ENCODE measurements around the gene ELK3. TPM values are rescaled to one million over a fixed set of nuclear protein-coding genes. Genes with fewer than 3 reads are reported as not detected.

Gene ELK3
- total and polyA plus RNA-seq, 12 donors: 6.6 to 33.6 (median 18.7) TPM

GRCh38 chr12:96265400-96265799 lies 71.2 kb downstream of the ELK3 start:
- no peak for TF ChIP-seq POLR2A (IDR thresholded peaks at IDR 0.05)
- no peak for TF ChIP-seq CTCF (IDR thresholded peaks at IDR 0.05)
- 97 to 99% (median 98%) methylated on average over 2 of the region's 2 CpGs for WGBS, 4 donors
- Histone ChIP-seq H3K27ac (no peak overlapping the region), H3K4me3 (no peak overlapping the region), H3K4me1 (replicated peaks in 1 of 2) (peaks cover 0 to 4% of the 10 kb centered on the region in 2 donors), H3K27me3 (no peaks in the 10 kb centered on the region), H3K9me3 (replicated peaks in 1 of 3) (no peaks in the 10 kb centered on the region), H3K36me3 (replicated peaks in 1 of 2) (no peaks in the 10 kb centered on the region)
- no peak for DNase-seq
- intact Hi-C loops (cut with DNase I): no loop called here

- no peaks in the 10 kb centered on the region for H3K9me3 ChIP-seq (replicated peaks in 1 of 3)
- no peak overlapping the region for H3K27ac ChIP-seq
- intact Hi-C loops (cut with DNase I): no loop called here
- H3K4me1 ChIP-seq (replicated peaks in 1 of 2): peaks cover 0 to 4% of the 10 kb centered on the region in 2 donors
- 92 to 98% (median 94%) methylated on average over 1 of the region's 1 CpG for WGBS, 4 donors
- no peak for DNase-seq
- no peaks in the 10 kb centered on the region for H3K27me3 ChIP-seq
- H3K36me3 ChIP-seq (replicated peaks in 1 of 2): no peaks in the 10 kb centered on the region
- H3K4me3 ChIP-seq: no peak overlapping the region
- no peak for TF ChIP-seq POLR2A (IDR thresholded peaks at IDR 0.05)
- TF ChIP-seq CTCF (IDR thresholded peaks at IDR 0.05): no peak
Measured at GRCh38 chr12:96265836-96266235, 71.7 kb downstream of the ELK3 start.

GRCh38 chr12:96266238-96266637 lies 72.1 kb downstream of the ELK3 start:
- H3K27ac ChIP-seq: no peak overlapping the region
- H3K4me3 ChIP-seq: no peak overlapping the region
- 80 to 85% (median 85%) methylated on average over 2 of the region's 2 CpGs for WGBS, 4 donors

GRCh38 chr12:96271469-96272199 lies 77.5 kb downstream of the ELK3 start:
- intact Hi-C loops (cut with DNase I): loop anchor here in 1 of 2 donors (10.0 kb wide), 1 partner anchor 123 kb away; no protein-coding TSS in a partner anchor
- Histone ChIP-seq H3K27me3 (no peaks in the 10 kb centered on the region), H3K27ac (peak overlapping the region in 2 of 5 donors; percentile 46 to 51), H3K4me3 (no peak overlapping the region), H3K36me3 (replicated peaks in 1 of 2) (no peaks in the 10 kb centered on the region), H3K9me3 (replicated peaks in 1 of 3) (no peaks in the 10 kb centered on the region), H3K4me1 (replicated peaks in 1 of 2) (peaks cover 0 to 3% of the 10 kb centered on the region in 2 donors)
- no peak for DNase-seq
- WGBS, 4 donors: 64 to 70% (median 68%) methylated on average over 8 of the region's 8 CpGs
- no peak for TF ChIP-seq CTCF (IDR thresholded peaks at IDR 0.05)
- TF ChIP-seq POLR2A (IDR thresholded peaks at IDR 0.05): no peak

More at GRCh38 chr12:96266238-96266637, 72.1 kb downstream of the ELK3 start:
- TF ChIP-seq POLR2A (IDR thresholded peaks at IDR 0.05): no peak
- no peak for TF ChIP-seq CTCF (IDR thresholded peaks at IDR 0.05)
- intact Hi-C loops (cut with DNase I): no loop called here
- Histone ChIP-seq H3K36me3 (replicated peaks in 1 of 2) (no peaks in the 10 kb centered on the region), H3K9me3 (replicated peaks in 1 of 3) (no peaks in the 10 kb centered on the region), H3K4me1 (replicated peaks in 1 of 2) (no peaks in the 10 kb centered on the region), H3K27me3 (no peaks in the 10 kb centered on the region)
- no peak for DNase-seq

Data from adrenal gland (tissue), 12 donors.